ENCODE data around the gene MACROD2. TPM values are rescaled to one million over a fixed set of nuclear protein-coding genes. Genes with fewer than 3 reads are reported as not detected.

MACROD2 gene
- total RNA-seq, 1 donor from 2014 or later: not detected

DNA sequence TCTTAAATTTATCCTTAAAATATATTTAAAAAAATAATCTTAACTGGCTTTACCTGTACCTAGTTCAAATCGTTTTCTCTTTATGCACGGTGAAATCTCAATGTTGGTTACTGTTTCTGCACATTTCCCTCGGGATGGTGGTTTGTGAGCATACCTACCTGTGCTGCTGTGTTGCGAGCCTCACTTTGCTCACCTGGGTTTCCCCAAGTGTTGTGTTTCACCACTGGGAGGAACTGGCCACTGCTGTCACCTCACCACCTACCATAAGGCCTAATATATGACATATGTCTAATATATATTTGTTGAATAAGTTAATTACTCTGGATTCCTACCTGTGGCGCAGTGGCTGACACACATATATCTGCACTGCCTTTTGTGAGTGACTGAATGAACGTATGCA, 835.6 kb downstream of the MACROD2 start:
- no peaks in the 10 kb centered on the region for H3K36me3 Mint-ChIP-seq (ENCODE audit: low read depth)
- intact Hi-C loops (cut with micrococcal nuclease): no loop called here
- no peaks in the 10 kb centered on the region for H3K4me1 Mint-ChIP-seq (ENCODE audit: low read depth)
- no peaks in the 10 kb centered on the region for H3K9me3 Mint-ChIP-seq
- no peak overlapping the region for H3K27ac Mint-ChIP-seq
- DNase-seq (ENCODE audit: low spot score): no peak
- H3K4me3 Mint-ChIP-seq: no peak overlapping the region
- H3K27me3 Mint-ChIP-seq (ENCODE audit: insufficient read depth): no peaks in the 10 kb centered on the region

DNA sequence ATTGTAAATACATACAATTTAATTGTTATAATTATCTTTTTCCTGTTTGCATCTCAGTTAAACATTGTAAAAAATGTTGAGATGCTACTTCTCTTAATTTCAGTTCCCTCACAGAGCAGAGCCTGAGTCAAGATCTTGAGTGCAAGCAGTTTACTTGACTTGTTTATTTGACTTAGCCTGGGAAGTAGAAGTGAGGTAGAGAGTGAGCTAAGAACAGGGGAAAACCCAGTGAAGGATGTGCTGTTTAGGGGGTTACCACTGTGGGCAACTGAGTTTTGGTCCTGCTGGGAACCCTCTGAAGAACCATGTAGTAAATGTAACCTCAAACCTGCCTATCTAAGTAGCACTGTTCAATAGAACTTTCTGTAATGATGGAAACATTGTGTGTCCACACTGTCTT, 837.3 kb downstream of the MACROD2 start:
- H3K27ac Mint-ChIP-seq: no peak overlapping the region
- H3K27me3 Mint-ChIP-seq (ENCODE audit: insufficient read depth): no peaks in the 10 kb centered on the region
- intact Hi-C loops (cut with micrococcal nuclease): no loop called here
- H3K4me3 Mint-ChIP-seq: no peak overlapping the region
- no peaks in the 10 kb centered on the region for H3K4me1 Mint-ChIP-seq (ENCODE audit: low read depth)
- H3K9me3 Mint-ChIP-seq: no peaks in the 10 kb centered on the region
- no peak for DNase-seq (ENCODE audit: low spot score)
- H3K36me3 Mint-ChIP-seq (ENCODE audit: low read depth): no peaks in the 10 kb centered on the region

- no peaks in the 10 kb centered on the region for H3K27me3 Mint-ChIP-seq (ENCODE audit: insufficient read depth)
- no peaks in the 10 kb centered on the region for H3K4me1 Mint-ChIP-seq (ENCODE audit: low read depth)
- H3K36me3 Mint-ChIP-seq (ENCODE audit: low read depth): no peaks in the 10 kb centered on the region
- no peak for DNase-seq (ENCODE audit: low spot score)
- no peak overlapping the region for H3K27ac Mint-ChIP-seq
- H3K9me3 Mint-ChIP-seq: peaks cover 4% of the 10 kb centered on the region
- no peak overlapping the region for H3K4me3 Mint-ChIP-seq
- intact Hi-C loops (cut with micrococcal nuclease): no loop called here
Observed at GRCh38 chr20:14838663-14839628, 843.6 kb downstream of the MACROD2 start.

DNA sequence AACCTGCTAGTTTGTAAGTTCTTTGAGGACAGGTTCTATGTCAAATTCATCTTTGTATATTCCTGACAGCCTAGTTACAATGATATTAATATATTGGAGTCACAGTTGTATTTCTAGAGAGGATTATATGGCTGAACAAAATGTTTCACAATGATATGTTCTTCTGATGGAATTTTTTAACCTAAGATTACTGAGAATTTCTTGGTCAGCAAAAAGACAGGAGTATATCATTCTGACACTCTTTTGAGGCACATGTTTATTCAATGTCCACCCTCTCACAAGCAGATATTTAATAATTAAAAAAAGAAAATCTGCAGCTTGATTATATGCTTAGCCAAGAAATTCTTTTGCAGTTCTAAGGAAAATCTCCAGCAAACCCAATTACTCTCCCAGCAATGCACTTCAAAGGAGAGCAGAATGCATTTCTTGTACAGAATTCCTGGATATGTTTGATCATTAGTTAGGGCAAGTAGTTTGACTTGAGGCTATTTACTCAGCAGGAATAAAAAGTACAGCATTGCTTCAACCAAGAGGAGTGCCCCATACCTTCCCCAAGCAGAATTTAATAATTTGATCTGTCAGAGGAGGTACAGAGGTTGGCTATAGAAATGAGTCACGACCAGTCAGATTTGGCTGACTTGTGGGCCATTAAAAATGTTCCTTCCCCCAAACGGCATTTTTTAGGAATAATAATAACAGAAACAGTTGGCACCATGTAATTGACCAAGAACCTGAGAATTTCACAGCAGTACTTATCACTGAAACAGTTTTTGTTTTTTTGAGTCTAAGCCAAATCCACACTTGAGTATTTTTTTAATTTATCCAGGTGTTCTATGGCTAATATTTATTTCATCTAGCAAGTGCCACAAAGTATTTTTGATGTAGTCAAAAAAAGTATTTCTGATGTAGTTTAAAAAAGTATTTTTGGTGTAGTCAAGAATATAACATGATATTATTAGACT, 850.2 kb downstream of the MACROD2 start:
- H3K4me1 Mint-ChIP-seq (ENCODE audit: low read depth): no peaks in the 10 kb centered on the region
- no peaks in the 10 kb centered on the region for H3K27me3 Mint-ChIP-seq (ENCODE audit: insufficient read depth)
- H3K36me3 Mint-ChIP-seq (ENCODE audit: low read depth): no peaks in the 10 kb centered on the region
- no peak overlapping the region for H3K4me3 Mint-ChIP-seq
- intact Hi-C loops (cut with micrococcal nuclease): no loop called here
- peaks cover 5% of the 10 kb centered on the region for H3K9me3 Mint-ChIP-seq
- no peak overlapping the region for H3K27ac Mint-ChIP-seq
- DNase-seq (ENCODE audit: low spot score): no peak

- no peak overlapping the region for H3K4me3 Mint-ChIP-seq
- intact Hi-C loops (cut with micrococcal nuclease): no loop called here
- H3K4me1 Mint-ChIP-seq (ENCODE audit: low read depth): no peaks in the 10 kb centered on the region
- H3K27me3 Mint-ChIP-seq (ENCODE audit: insufficient read depth): no peaks in the 10 kb centered on the region
- no peaks in the 10 kb centered on the region for H3K36me3 Mint-ChIP-seq (ENCODE audit: low read depth)
- DNase-seq (ENCODE audit: low spot score): no peak
- peaks cover 9% of the 10 kb centered on the region for H3K9me3 Mint-ChIP-seq
- no peak overlapping the region for H3K27ac Mint-ChIP-seq
Observed at GRCh38 chr20:14848806-14849205, 853.5 kb downstream of the MACROD2 start.

DNA sequence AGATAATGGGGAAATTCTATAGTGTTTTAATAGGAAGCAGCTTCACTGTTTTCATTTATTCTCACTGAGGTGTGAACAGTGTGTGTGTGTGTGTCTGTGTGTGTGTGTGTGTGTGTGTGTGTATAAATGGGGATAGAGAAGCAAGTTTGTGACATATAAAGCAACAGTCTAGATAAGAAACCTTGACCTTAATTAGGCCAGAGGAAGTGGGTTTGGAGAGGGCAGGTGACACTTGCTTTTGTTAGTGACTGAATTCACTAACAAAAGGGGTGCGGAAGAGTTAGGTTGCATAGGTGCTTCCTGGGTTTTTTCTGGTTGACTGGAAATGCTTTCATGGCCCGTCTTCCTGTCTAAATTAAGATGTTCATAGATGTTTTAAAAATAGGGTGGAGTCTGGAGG, 857.8 kb downstream of the MACROD2 start:
- peaks cover 7% of the 10 kb centered on the region for H3K9me3 Mint-ChIP-seq
- H3K27me3 Mint-ChIP-seq (ENCODE audit: insufficient read depth): no peaks in the 10 kb centered on the region
- no peak overlapping the region for H3K4me3 Mint-ChIP-seq
- intact Hi-C loops (cut with micrococcal nuclease): no loop called here
- H3K4me1 Mint-ChIP-seq (ENCODE audit: low read depth): no peaks in the 10 kb centered on the region
- no peaks in the 10 kb centered on the region for H3K36me3 Mint-ChIP-seq (ENCODE audit: low read depth)
- DNase-seq (ENCODE audit: low spot score): no peak
- H3K27ac Mint-ChIP-seq: no peak overlapping the region

- Mint-ChIP-seq H3K4me1 (ENCODE audit: low read depth) (no peaks in the 10 kb centered on the region), H3K9me3 (peaks cover 7% of the 10 kb centered on the region), H3K4me3 (no peak overlapping the region), H3K36me3 (ENCODE audit: low read depth) (no peaks in the 10 kb centered on the region), H3K27ac (no peak overlapping the region), H3K27me3 (ENCODE audit: insufficient read depth) (no peaks in the 10 kb centered on the region)
- intact Hi-C loops (cut with micrococcal nuclease): loop anchor here (5.0 kb wide), 1 partner anchor 302 kb away; no protein-coding TSS in a partner anchor
- no peak for DNase-seq (ENCODE audit: low spot score)
Observed at GRCh38 chr20:14855171-14855570, 859.9 kb downstream of the MACROD2 start.

DNA sequence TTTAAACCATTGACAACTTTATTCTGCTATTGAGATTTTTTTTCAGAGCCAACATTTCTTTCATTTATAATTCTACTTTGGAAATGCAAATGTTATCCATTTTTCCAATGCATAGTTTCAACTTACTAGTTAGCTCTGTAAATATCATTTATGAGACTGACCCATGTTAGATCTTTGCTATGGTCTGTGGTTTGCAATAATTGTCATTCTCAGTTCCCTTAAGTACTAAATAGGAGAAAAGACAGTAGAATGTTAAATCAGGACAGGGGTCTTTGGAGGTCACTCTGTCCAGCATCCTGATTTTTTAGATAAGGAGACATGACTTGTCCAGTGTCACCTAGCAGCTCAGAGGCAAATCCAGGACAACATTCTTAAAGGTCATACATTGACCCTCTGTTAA, 864.3 kb downstream of the MACROD2 start:
- Mint-ChIP-seq H3K27me3 (ENCODE audit: insufficient read depth) (no peaks in the 10 kb centered on the region), H3K9me3 (no peaks in the 10 kb centered on the region), H3K27ac (no peak overlapping the region), H3K4me3 (no peak overlapping the region), H3K4me1 (ENCODE audit: low read depth) (no peaks in the 10 kb centered on the region), H3K36me3 (ENCODE audit: low read depth) (no peaks in the 10 kb centered on the region)
- DNase-seq (ENCODE audit: low spot score): no peak
- intact Hi-C loops (cut with micrococcal nuclease): loop anchor here (5.0 kb wide), 2 partner anchors 93 to 298 kb away; no protein-coding TSS in a partner anchor

DNA sequence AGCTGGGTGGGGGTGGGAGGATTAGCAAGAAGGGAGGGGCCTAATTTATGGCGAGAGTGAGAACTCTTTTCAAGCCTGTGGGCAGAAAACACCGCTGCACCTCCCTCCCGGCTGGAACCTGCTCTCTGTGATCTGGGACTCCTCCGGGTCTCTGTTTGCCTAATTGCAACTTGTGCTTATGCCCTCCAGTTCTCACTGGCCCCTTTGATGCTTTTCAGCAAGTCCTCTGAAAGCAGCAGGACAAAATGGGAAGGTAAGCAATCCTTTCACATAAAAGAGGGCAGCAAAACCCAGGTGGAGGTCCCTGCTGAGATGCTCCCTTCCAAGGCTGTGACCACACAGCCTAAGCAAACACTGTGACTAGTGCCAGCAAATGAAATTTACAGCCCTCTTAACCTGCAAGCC, 865.1 kb downstream of the MACROD2 start:
- H3K36me3 Mint-ChIP-seq (ENCODE audit: low read depth): no peaks in the 10 kb centered on the region
- no peak for DNase-seq (ENCODE audit: low spot score)
- no peak overlapping the region for H3K4me3 Mint-ChIP-seq
- H3K9me3 Mint-ChIP-seq: no peaks in the 10 kb centered on the region
- intact Hi-C loops (cut with micrococcal nuclease): loop anchor here (5.0 kb wide), 1 partner anchor 92 kb away; no protein-coding TSS in a partner anchor
- H3K4me1 Mint-ChIP-seq (ENCODE audit: low read depth): no peaks in the 10 kb centered on the region
- no peak overlapping the region for H3K27ac Mint-ChIP-seq
- H3K27me3 Mint-ChIP-seq (ENCODE audit: insufficient read depth): no peaks in the 10 kb centered on the region

GRCh38 chr20:14861028-14861699, 865.8 kb downstream of the MACROD2 start:
- H3K9me3 Mint-ChIP-seq: no peaks in the 10 kb centered on the region
- H3K36me3 Mint-ChIP-seq (ENCODE audit: low read depth): no peaks in the 10 kb centered on the region
- no peak overlapping the region for H3K4me3 Mint-ChIP-seq
- no peaks in the 10 kb centered on the region for H3K27me3 Mint-ChIP-seq (ENCODE audit: insufficient read depth)
- H3K27ac Mint-ChIP-seq: no peak overlapping the region
- intact Hi-C loops (cut with micrococcal nuclease): loop anchor here (5.0 kb wide), 1 partner anchor 91 kb away; no protein-coding TSS in a partner anchor
- no peak for DNase-seq (ENCODE audit: low spot score)
- H3K4me1 Mint-ChIP-seq (ENCODE audit: low read depth): no peaks in the 10 kb centered on the region

DNA sequence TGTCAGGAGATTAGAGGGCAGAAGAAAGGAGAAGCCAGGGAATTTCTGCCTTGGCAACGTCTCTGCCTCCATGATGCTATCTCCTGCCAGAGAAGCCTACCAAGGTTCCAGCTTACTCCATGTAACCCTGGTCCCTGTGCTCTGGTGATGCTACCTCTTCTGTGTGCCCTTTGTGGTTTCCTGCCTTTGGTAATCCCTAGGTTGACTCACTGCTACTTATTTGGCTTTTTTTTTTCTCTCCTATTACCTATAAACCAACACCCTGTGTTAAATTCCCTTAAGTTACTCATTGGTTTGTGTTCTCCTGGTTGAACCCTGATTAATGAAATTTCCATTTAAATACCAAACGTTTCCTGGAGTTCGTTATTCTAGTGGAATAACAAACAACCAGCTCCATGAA, 869.9 kb downstream of the MACROD2 start:
- DNase-seq (ENCODE audit: low spot score): no peak
- Mint-ChIP-seq H3K4me1 (ENCODE audit: low read depth) (no peaks in the 10 kb centered on the region), H3K9me3 (peaks cover 7% of the 10 kb centered on the region), H3K4me3 (no peak overlapping the region), H3K27me3 (ENCODE audit: insufficient read depth) (no peaks in the 10 kb centered on the region), H3K36me3 (ENCODE audit: low read depth) (no peaks in the 10 kb centered on the region), H3K27ac (no peak overlapping the region)
- intact Hi-C loops (cut with micrococcal nuclease): no loop called here

DNA sequence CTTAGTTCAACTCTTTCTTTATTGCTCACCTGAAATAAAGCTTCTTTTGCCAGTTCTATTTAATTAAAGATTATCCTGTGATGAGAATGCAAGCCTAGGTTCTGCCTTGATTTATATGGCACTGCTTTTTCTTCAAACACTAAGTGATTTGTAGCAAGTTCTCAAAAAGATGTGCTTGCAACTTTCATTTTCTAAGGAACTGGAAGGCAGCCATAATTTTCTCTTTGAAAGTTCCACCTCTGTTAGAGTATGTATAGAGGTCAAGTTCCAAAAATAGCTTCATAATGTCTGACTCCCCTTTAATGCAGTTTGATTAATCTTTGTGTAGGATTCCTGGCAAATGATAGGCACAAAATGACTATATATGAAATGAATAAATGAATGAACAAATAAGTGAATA, 870.4 kb downstream of the MACROD2 start:
- no peak for DNase-seq (ENCODE audit: low spot score)
- Mint-ChIP-seq H3K27ac (no peak overlapping the region), H3K9me3 (peaks cover 8% of the 10 kb centered on the region), H3K4me3 (no peak overlapping the region), H3K27me3 (ENCODE audit: insufficient read depth) (no peaks in the 10 kb centered on the region), H3K36me3 (ENCODE audit: low read depth) (no peaks in the 10 kb centered on the region), H3K4me1 (ENCODE audit: low read depth) (no peaks in the 10 kb centered on the region)
- intact Hi-C loops (cut with micrococcal nuclease): no loop called here
